ENCODE results near the gene FHIP1B.

GRCh38 chr11:6217722-6218121, 16.7 kb downstream of the FHIP1B start:
- TF ChIP-seq POLR2A (IDR thresholded peaks at IDR 0.05) (no peak), CTCF (IDR thresholded peaks at IDR 0.05) (no peak)

Measured in thyroid gland (tissue), 4 donors.